ENCODE data around the gene SNX15. TPM values are rescaled to one million over a fixed set of nuclear protein-coding genes. Genes with fewer than 3 reads are reported as not detected.

SNX15 gene
- total RNA-seq, 2 donors from 2014 or later: 14.2 to 16.4 TPM

DNA sequence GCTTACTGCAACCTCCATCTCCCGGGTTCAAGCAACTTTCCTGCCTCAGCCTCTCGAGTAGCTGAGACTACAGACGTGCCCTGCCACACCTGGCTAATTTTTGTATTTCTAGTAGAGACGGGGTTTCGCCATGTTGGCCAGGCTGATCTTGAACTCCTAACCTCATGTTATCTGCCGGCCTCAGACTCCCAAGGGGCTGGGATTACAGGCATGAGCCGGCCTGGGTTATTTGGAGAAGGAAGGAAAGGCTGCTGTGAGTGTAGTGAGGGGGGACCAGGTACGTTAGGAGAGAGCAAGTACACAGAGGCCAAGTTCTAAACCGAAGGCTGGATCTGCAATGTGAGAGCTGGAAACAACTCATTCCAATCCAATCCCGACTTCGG is 30.9 kb upstream of the SNX15 start:
- Histone ChIP-seq H3K9ac (ENCODE audit: extremely low read depth, low read length, poor library complexity, severe bottlenecking) (no peak overlapping the region), H3K9me3 (ENCODE audit: control insufficient read depth, low read length) (no peaks in the 10 kb centered on the region), H3K4me3 (ENCODE audit: low read length) (no peak overlapping the region), H3K4me1 (ENCODE audit: control insufficient read depth, insufficient read depth, low read length) (no peaks in the 10 kb centered on the region), H3K27me3 (ENCODE audit: control insufficient read depth, insufficient read depth, low read length, poor library complexity, severe bottlenecking) (no peaks in the 10 kb centered on the region), H3K27ac (ENCODE audit: low read depth, low read length) (no peak overlapping the region), H3K36me3 (ENCODE audit: control insufficient read depth, insufficient read depth, low read length) (no peaks in the 10 kb centered on the region)
- H3K4me3 Mint-ChIP-seq: peak overlapping the region; percentile 5
- peaks cover 7% of the 10 kb centered on the region for H3K4me1 Mint-ChIP-seq
- no peak overlapping the region for H3K27ac Mint-ChIP-seq
- no peak for TF ChIP-seq CTCF (conservative IDR thresholded peaks at IDR 0.05)
- H3K9me3 Mint-ChIP-seq: no peaks in the 10 kb centered on the region
- no peaks in the 10 kb centered on the region for H3K36me3 Mint-ChIP-seq (ENCODE audit: low read depth)
- no peak for DNase-seq
- WGBS, 2 experiments (ENCODE audit: insufficient coverage in 1 of 2, insufficient read length in 1 of 2): 80% methylated on average over 7 to 11 of the region's 11 CpGs
- no peaks in the 10 kb centered on the region for H3K27me3 Mint-ChIP-seq (ENCODE audit: insufficient read depth)

DNA sequence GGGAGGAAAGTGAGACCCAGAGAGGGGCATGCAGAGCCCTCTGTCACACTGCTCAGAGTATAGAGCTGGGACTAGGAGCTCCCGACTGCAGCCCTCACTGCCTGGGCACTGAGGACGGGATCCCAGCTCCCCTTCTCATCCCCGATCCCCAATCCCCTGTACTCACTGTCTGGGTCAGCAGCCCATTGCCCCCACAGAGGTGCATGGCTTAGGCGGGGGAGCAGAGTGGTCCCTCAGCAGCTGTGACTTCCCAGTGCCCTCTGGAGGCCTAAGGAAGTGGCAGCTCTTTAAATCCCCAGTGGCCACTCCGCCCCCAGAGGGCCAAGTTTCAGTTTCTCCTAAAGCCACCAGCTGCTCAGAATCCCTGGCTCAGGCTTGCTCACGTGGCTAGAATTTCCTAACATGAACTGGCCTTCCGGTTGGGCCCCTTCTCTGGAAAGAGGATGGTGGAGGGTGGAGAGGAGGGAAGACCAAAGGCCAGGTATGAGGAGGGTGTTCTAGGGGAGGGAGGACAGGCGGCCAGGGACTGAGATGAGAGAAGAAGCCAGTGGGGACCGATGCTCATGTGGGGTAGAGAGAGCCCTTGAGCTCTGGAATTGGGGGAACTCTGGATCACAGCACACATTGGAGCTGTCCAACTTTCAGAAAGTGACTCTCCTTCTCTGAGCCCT is 30.4 kb upstream of the SNX15 start, which contains the start of gene BATF2:
TSS of gene BATF2 (minus strand) at position 262 of the 671 bp plus-strand sequence. CDS start at position 205, 57 bp downstream.
- H3K4me1 ChIP-seq (ENCODE audit: control insufficient read depth, insufficient read depth, low read length): no peaks in the 10 kb centered on the region
- H3K27ac ChIP-seq (ENCODE audit: low read depth, low read length): no peak within 1 kb of the TSS
- DNase-seq: peak; percentile 92
- H3K4me1 Mint-ChIP-seq: peaks cover 7% of the 10 kb centered on the region
- WGBS, 2 experiments (ENCODE audit: insufficient coverage in 1 of 2, insufficient read length in 1 of 2): 21 to 37% methylated on average over 3 to 9 of the region's 9 CpGs
- no peaks in the 10 kb centered on the region for H3K36me3 Mint-ChIP-seq (ENCODE audit: low read depth)
- peak within 1 kb of the TSS; percentile 5 for H3K4me3 Mint-ChIP-seq
- TF ChIP-seq CTCF (conservative IDR thresholded peaks at IDR 0.05): peak; percentile 78
- H3K9me3 ChIP-seq (ENCODE audit: control insufficient read depth, low read length): no peaks in the 10 kb centered on the region
- H3K27me3 Mint-ChIP-seq (ENCODE audit: insufficient read depth): no peaks in the 10 kb centered on the region
- H3K27ac Mint-ChIP-seq: no peak within 1 kb of the TSS
- H3K36me3 ChIP-seq (ENCODE audit: control insufficient read depth, insufficient read depth, low read length): no peaks in the 10 kb centered on the region
- H3K9ac ChIP-seq (ENCODE audit: extremely low read depth, low read length, poor library complexity, severe bottlenecking): no peak within 1 kb of the TSS
- H3K27me3 ChIP-seq (ENCODE audit: control insufficient read depth, insufficient read depth, low read length, poor library complexity, severe bottlenecking): no peaks in the 10 kb centered on the region
- no peak within 1 kb of the TSS for H3K4me3 ChIP-seq (ENCODE audit: low read length)
- H3K9me3 Mint-ChIP-seq: no peaks in the 10 kb centered on the region

DNA sequence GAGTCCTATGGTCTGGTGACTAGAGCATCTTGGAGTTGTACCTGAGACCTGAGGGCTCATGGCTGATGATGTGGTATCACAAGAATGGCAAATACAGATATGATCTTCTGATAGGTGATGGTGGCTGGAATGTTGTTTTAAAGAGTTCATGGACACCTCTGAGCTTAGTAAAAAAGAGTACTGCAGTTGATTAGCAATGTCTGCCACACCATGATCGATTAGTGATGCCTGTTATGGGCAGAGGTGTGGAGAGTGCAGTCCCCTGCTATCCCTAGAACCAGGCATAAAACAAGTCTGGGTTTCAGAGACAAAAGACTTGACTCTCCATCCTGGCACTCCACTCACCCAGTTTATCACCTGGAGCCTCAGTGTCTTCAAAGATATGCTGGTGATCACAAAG is 29.1 kb upstream of the SNX15 start:
- Mint-ChIP-seq H3K4me1 (peaks cover 7% of the 10 kb centered on the region), H3K36me3 (ENCODE audit: low read depth) (no peaks in the 10 kb centered on the region), H3K4me3 (no peak overlapping the region), H3K27me3 (ENCODE audit: insufficient read depth) (no peaks in the 10 kb centered on the region), H3K9me3 (no peaks in the 10 kb centered on the region), H3K27ac (no peak overlapping the region)
- Histone ChIP-seq H3K9me3 (ENCODE audit: control insufficient read depth, low read length) (no peaks in the 10 kb centered on the region), H3K4me1 (ENCODE audit: control insufficient read depth, insufficient read depth, low read length) (no peaks in the 10 kb centered on the region), H3K36me3 (ENCODE audit: control insufficient read depth, insufficient read depth, low read length) (no peaks in the 10 kb centered on the region), H3K9ac (ENCODE audit: extremely low read depth, low read length, poor library complexity, severe bottlenecking) (no peak overlapping the region), H3K4me3 (ENCODE audit: low read length) (no peak overlapping the region), H3K27me3 (ENCODE audit: control insufficient read depth, insufficient read depth, low read length, poor library complexity, severe bottlenecking) (no peaks in the 10 kb centered on the region), H3K27ac (ENCODE audit: low read depth, low read length) (no peak overlapping the region)
- peak; percentile 63 for DNase-seq
- WGBS, 2 experiments (ENCODE audit: insufficient coverage in 1 of 2, insufficient read length in 1 of 2): 67 to 75% methylated on average over 1 of the region's 1 CpG
- no peak for TF ChIP-seq CTCF (conservative IDR thresholded peaks at IDR 0.05)

Measured in endodermal cell (in vitro differentiated cells).